Astrocyte (in vitro differentiated cells and primary cell): ENCODE measurements around the gene RUFY1.
"Not testable (repeated sequence)": the region's sequence is repeated elsewhere in the genome, so short reads cannot be mapped to it uniquely, and the experiment has no call there.

Experiments used
- EZH2 ChIP-seq: IDR thresholded peaks from 2 replicates; pipeline ENCODE4 v1.6.1; 2012; ENCODE audit warnings: mild to moderate bottlenecking, low read length, inconsistent platforms; ENCODE audit not compliant: insufficient read depth
- TF ChIP-seq, protein P1 (sequence below): IDR thresholded peaks from 2 replicates; pipeline ENCODE4 v1.5.1; 2011; ENCODE audit warnings: low read depth, mild to moderate bottlenecking, inconsistent platforms, low read length, moderate library complexity; ENCODE audit not compliant: insufficient read depth

DNA sequence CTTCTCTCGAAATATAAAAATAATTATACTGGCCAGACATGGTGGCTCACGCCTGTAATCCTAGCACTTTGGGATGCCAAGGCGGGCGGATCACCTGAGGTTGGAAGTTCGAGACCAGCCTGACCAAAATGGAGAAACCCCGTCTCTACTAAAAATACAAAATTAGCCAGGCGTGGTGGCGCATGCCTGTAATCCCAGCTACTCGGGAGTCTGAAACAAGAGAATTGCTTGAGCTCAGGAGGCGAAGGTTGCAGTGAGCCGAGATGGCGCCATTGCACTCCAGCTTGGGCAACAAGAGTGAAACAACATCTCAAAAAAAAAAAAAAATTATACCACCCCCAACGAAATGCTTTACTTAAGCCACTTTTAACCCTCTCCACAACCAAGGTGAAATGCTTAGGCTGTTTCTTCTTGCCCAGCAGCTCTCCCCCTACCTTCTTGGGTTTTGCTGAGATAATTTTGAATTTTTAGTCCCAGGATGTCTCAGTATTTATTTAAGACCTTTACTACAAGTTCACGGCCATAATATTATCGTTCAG, 8.0 kb downstream of the RUFY1 start:
- TF ChIP-seq, protein P1, sequence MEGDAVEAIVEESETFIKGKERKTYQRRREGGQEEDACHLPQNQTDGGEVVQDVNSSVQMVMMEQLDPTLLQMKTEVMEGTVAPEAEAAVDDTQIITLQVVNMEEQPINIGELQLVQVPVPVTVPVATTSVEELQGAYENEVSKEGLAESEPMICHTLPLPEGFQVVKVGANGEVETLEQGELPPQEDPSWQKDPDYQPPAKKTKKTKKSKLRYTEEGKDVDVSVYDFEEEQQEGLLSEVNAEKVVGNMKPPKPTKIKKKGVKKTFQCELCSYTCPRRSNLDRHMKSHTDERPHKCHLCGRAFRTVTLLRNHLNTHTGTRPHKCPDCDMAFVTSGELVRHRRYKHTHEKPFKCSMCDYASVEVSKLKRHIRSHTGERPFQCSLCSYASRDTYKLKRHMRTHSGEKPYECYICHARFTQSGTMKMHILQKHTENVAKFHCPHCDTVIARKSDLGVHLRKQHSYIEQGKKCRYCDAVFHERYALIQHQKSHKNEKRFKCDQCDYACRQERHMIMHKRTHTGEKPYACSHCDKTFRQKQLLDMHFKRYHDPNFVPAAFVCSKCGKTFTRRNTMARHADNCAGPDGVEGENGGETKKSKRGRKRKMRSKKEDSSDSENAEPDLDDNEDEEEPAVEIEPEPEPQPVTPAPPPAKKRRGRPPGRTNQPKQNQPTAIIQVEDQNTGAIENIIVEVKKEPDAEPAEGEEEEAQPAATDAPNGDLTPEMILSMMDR = not testable (repeated sequence)
- not testable (repeated sequence) for TF ChIP-seq EZH2
